Right ventricle myocardium superior (tissue), 1 donor: Measurements from ENCODE around the gene ACTL8. TPM values are rescaled to one million over a fixed set of nuclear protein-coding genes. Genes with fewer than 3 reads are reported as not detected.

Experiments used
- ATAC-seq: fragments of 200-7000 bp; cut with Tn5 transposase; one replicate; pipeline ENCODE4 v1.9.1; 2020; ENCODE audit warnings: mild to moderate bottlenecking; ENCODE audit not compliant: poor library complexity
- DNase-seq: peaks from one replicate; pipeline ENCODE4 v3.0.0-alpha.2; 2020
- intact Hi-C: fragments of 100-400 bp; cut with DNase I; formaldehyde crosslinking; loops from one replicate; pipeline ENCODE4 v1.11.2; 2022
- total RNA-seq: library from RNA; stranded (reverse); fragmentation: NEBNext Ultra II Directional; extraction: Animal tissue kit (Norgen Biotek cat#: 25700); gene quantifications from one replicate; pipeline ENCODE4 v1.2.1, GENCODE V29; 2021
- donor health status: DM: no; HTN: yes; CAD: no; lungs with severe emphysema.

ACTL8 gene
- total RNA-seq, 1 donor from 2014 or later = not detected

GRCh38 chr1:17795081-17795809 is 40.1 kb downstream of the ACTL8 start:
- no peak for ATAC-seq
- intact Hi-C loops = no loop called here
- no peak for DNase-seq

DNA sequence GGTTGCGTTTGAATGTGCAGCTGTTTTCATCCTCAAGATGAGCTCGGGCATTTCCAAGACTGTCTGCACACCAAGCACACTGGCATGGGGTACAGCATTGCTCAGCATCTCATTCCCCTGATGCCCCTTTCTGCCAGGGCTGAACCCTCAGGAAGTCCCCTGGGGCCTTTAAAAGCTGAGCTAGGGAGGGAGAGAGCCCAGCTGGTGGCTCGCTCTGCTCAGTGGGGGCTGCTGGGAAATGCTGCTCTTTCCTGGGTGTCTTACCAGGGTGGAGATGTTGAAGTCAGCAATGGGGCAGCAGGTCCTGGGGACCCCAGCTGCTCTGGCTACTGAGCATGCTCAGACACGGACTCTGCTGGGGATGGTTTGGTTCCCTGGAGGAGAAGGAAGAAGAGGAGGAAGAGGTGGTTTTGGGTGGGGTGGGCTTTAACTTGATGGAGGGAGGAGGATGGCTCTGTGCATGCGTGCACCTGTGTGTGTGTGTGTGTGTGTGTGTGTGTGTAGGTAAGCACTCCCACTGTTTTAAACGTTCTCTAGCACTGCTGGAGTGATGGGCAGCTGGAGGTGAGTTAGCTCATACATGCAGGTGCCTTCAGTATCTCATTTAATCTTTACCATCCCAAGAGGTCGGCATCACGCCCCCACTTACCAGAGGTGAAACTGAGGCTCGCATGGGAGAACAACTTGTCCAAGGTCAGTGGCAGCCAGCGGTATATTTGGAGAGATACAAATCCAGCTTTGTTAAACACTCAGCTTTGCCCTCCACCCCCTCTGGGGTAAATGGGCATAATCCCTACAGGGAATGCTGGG is 40.9 kb downstream of the ACTL8 start:
- DNase-seq (no peak), ATAC-seq (no peak)
- intact Hi-C loops = no loop called here

DNA sequence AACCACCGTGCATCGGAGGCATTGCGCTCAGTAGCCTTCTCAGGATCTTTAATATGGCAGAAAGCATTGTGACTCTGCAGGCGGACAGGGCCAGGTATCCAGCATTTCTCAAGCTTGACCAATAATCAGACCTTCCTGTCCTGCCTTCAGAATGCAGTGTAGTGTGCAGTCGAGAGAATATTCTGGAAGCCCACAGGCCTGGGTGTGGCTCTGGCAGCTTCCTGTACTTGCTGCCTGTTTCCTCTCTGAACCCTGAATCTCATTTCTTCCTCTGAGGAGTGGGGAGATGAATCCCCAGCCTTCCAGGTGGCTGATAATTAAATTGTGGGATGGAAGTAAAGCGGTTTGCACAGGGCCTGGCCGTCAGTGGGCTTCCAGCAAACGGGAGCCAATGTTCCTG is 42.3 kb downstream of the ACTL8 start:
- intact Hi-C loops = no loop called here
- no peak for DNase-seq
- ATAC-seq = no peak

DNA sequence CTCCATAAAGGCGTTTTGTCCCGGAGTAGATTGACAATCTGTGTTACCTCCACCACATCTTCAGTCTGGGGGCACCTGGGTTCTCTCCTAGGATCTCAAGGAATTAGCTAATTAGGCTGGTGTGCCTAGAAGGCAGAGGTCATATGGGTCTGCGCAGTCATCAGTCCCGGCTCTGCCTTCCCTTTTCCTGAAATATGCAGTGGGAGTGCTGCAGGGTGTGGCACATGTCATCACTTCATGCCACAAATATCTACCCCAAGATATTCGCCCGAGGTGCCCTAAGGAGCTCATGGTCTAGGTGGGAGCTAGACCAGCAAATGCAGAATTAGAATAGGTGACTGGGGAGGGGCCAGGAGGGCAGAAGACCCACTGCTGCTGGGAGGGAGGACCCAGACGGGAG is 42.9 kb downstream of the ACTL8 start:
- intact Hi-C loops = no loop called here

GRCh38 chr1:17798799-17799382 is 43.8 kb downstream of the ACTL8 start:
- DNase-seq (no peak), ATAC-seq (no peak)
- intact Hi-C loops = no loop called here

More for the DNA sequence above, 42.9 kb downstream of the ACTL8 start:
- no peak for DNase-seq
- ATAC-seq = no peak

DNA sequence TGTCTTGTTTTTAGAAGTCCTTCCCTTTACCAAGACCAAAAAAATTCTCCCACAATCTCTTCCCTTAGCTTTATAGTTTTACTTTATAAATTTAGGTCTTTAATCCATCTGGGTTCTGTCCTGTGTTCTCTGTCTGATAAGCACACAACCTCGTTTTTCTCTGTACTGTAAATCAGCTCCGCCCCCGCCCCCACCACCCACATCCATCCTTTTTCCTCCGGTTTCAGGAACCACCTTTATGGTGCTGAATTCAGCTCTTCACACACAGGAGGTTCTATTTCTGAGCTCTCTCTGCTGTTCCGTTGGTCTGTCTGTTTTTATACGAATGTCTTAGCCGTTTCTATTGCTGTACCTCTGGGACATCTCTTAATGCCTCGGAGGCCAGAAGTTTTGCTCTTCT is 44.5 kb downstream of the ACTL8 start:
- intact Hi-C loops = no loop called here
- no peak for ATAC-seq
- DNase-seq = no peak

DNA sequence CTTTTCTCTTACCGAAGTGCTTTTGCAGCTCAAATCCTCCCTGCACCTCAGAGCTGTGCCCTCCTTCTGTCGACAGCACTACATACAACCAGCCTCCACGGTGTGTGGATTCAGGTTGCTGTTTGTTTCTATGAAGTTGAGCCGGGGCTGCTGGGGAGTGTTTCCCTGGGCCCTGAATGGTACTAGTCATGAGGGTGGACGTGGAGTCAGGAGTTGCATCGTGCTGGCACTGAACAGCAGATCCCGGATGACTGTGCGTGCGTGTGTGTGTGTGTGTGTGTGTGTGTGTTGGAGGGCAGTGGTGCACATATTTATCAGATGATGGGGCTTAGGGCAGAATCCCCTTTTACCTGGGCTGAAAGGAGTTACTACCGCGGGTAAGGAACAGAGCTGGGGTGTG is 47.0 kb downstream of the ACTL8 start:
- ATAC-seq (no peak), DNase-seq (no peak)
- intact Hi-C loops = no loop called here

DNA sequence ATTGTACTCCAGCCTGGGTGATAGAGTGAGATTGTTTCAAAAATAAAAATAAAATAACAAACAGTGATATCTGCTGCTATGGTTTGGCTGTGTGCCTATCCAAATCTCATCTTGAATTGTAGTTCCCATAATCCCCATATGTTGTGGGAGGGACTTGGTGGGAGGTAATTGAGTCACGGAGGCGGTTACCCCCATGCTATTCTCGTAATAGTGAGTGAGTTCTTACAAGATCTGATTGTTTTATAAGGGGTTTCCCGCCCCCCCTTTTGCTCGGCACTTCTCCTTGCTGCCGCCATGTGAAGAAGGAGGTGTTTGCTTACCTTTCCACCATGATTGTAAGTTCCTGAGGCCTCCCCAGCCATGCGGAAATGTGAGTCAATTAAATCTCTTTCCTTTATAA is 47.8 kb downstream of the ACTL8 start:
- no peak for DNase-seq
- intact Hi-C loops = no loop called here
- ATAC-seq = no peak

GRCh38 chr1:17805869-17806684 is 50.9 kb downstream of the ACTL8 start:
- DNase-seq (no peak), ATAC-seq (no peak)
- intact Hi-C loops = no loop called here

GRCh38 chr1:17808816-17809215 is 53.7 kb downstream of the ACTL8 start:
- ATAC-seq = no peak
- DNase-seq = no peak
- intact Hi-C loops = no loop called here

- no peak for DNase-seq
- intact Hi-C loops = no loop called here
- no peak for ATAC-seq
Observed at GRCh38 chr1:17810668-17811067, 55.5 kb downstream of the ACTL8 start.

- intact Hi-C loops = no loop called here
- no peak for ATAC-seq
- DNase-seq = no peak
Observed at GRCh38 chr1:17816511-17816910, 61.4 kb downstream of the ACTL8 start.

GRCh38 chr1:17819129-17819802 is 64.1 kb downstream of the ACTL8 start:
- DNase-seq (peak; percentile 74), ATAC-seq (peak; percentile 97)
- intact Hi-C loops = no loop called here

DNA sequence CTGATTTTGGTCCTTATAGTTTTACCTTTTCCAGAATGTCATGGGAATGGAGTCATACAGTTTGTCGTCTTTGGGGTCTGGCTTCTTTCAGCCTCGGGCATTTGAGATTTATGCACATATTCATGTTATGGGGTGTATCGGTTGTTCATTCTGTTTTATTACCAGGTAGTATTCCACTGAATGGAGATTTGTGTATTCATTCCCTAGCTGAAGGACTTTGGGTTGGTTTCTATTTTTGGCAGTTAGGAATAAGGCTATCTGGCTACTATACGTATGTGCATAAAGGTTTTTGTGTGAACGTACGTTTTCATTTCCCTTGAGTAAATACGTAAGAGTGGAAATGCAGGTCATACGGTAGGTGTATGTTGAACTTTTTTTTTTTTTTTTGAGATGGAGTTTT is 65.1 kb downstream of the ACTL8 start:
- intact Hi-C loops = loop anchor here (10.0 kb wide), 1 partner anchor 155 kb away; no protein-coding TSS in a partner anchor
- DNase-seq = no peak
- ATAC-seq = no peak

DNA sequence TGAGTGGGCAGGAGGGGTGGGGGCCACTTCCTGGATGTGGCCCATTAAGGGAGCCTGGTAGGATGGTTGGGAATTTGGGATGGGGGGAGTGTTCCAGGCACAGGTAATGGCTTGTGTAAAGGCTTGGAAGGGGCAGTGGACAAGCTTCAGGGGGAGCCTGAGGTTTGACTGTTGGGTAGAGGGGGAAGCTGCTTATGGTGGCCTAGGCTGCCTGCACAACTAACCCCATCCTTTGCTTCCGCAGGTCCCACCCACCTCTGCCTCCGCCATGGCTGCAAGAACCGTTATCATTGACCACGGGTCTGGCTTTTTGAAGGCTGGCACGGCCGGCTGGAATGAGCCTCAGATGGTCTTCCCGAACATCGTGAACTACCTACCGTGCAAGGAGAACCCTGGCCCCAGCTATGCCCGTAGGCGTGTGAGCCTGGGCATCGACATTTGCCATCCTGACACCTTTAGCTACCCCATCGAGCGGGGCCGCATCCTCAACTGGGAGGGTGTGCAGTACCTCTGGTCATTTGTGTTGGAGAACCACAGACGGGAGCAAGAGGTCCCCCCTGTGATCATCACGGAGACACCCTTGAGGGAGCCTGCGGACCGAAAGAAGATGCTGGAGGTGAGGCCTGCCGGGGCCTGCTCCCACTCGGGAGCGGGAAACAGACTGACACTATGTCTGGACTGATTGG is 67.8 kb downstream of the ACTL8 start:
- no peak for DNase-seq
- intact Hi-C loops = loop anchor here (10.0 kb wide), 1 partner anchor 158 kb away; no protein-coding TSS in a partner anchor
- no peak for ATAC-seq

DNA sequence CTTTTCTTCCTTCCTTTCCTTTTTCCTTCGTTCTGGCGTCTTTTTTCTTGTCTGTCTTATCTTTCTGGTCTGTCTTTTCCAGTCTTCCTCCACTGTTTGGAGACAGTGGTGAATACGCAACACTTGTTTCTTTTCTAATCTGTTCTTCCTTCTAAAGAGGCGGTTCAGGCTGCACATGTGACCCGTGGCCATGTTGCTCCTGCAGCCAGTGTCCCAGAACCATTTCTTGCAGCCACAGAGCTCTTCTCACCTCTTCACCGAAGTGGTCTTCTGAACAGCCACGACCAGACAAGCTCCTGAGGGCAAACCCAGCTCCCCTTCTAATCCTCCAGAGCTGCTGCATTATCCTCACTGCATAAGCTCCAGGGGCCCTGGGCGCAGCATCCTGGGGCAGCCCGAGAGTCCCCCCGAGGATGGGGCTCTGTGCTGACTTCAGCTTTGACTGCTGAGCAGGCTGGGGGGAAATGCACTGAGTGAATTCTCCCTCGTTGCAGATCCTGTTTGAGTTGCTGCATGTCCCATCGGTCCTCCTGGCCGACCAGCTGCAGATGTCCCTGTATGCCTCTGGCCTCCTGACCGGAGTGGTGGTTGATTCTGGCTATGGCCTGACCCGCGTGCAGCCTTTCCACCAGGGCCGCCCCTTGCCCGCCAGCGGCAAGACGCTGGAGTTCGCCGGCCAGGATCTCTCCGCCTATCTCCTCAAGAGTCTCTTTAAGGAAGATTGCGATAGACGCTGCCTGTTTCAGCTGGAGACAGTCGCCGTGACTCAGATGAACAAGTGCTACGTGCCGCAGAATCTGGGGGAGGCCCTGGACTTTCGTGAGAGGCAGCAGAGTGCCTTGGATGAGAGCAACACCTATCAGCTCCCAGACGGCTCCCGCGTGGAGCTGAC is 70.4 kb downstream of the ACTL8 start:
- intact Hi-C loops = loop anchor here (10.0 kb wide), 1 partner anchor 161 kb away; no protein-coding TSS in a partner anchor
- no peak for DNase-seq

DNA sequence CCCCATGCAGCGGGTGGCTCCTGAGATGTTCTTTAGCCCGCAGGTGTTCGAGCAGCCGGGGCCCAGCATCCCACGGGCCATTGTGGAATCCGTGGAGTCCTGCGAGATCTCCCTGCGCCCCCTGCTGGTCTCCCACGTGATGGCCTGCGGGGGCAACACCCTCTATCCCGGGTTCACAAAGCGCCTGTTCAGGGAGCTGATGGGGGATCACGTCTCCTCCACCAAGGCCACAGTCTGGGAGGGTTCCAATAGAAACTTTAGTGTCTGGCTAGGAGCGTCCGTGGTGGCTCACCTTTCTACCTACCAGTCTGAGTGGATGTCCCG is 71.0 kb downstream of the ACTL8 start:
- ATAC-seq (peak; percentile 72), DNase-seq (peak; percentile 71)
- intact Hi-C loops = loop anchor here (10.0 kb wide), 1 partner anchor 161 kb away; no protein-coding TSS in a partner anchor

More for the DNA sequence above, 70.4 kb downstream of the ACTL8 start:
- no peak for ATAC-seq
